Endothelial cell of umbilical vein (primary cell): ENCODE measurements around the gene RALB.

Source experiments
- CTCF ChIP-seq, 2 donors: IDR thresholded peaks; 1 replicate in 1 of 2; 2 replicates in 1 of 2; pipeline ENCODE4 v1.5.1; 2011; ENCODE audit warnings: low read length in 2 of 2, mild to moderate bottlenecking in 2 of 2, moderate library complexity in 2 of 2, control low read depth in 1 of 2, inconsistent platforms in 1 of 2, low read depth in 1 of 2; ENCODE audit not compliant: insufficient read depth in 1 of 2; ENCODE audit errors: extremely low read depth in 1 of 2
- EZH2 ChIP-seq: IDR thresholded peaks from 2 replicates; pipeline ENCODE4 v1.6.1; 2012; ENCODE audit warnings: borderline replicate concordance, low read depth, mild to moderate bottlenecking, moderate library complexity, low read length, inconsistent platforms; ENCODE audit not compliant: severe bottlenecking
- GATA2 ChIP-seq: IDR thresholded peaks from 2 replicates; pipeline ENCODE4 v1.7.0; 2011; ENCODE audit warnings: low read depth, mild to moderate bottlenecking, moderate library complexity, mixed read lengths, low read length; ENCODE audit not compliant: insufficient read length, insufficient read depth
- MAX ChIP-seq: IDR thresholded peaks from 2 replicates; pipeline ENCODE4 v1.6.1; 2011; ENCODE audit not compliant: insufficient read depth, insufficient read length
- POLR2A ChIP-seq: IDR thresholded peaks from 2 replicates; pipeline ENCODE4 v1.6.1; 2012; ENCODE audit warnings: low read depth, mild to moderate bottlenecking, control low read depth, low read length

GRCh38 chr2:120301284-120301683 is 48.6 kb downstream of the RALB start:
- TF ChIP-seq GATA2 (no peak), POLR2A (no peak), EZH2 (no peak), CTCF (IDR thresholded peaks at IDR 0.05; ENCODE audit: extremely low read depth in 1 of 2, insufficient read depth in 1 of 2, low read depth in 1 of 2, low read length in 2 of 2) (no peak), MAX (no peak)
